Measurements from ENCODE around the gene ZIC4.

ZIC4 gene

GRCh38 chr3:147368151-147368550 is 38.2 kb downstream of the ZIC4 start:
- no peak for DNase-seq

GRCh38 chr3:147367676-147368075 is 38.7 kb downstream of the ZIC4 start:
- DNase-seq = no peak

- no peak for DNase-seq
Observed at GRCh38 chr3:147365196-147366115, 40.9 kb downstream of the ZIC4 start.

GRCh38 chr3:147364771-147365170 is 41.6 kb downstream of the ZIC4 start:
- DNase-seq = no peak

- DNase-seq = peak; percentile 16
Observed at GRCh38 chr3:147361454-147362420, 44.6 kb downstream of the ZIC4 start.

- DNase-seq = no peak
Observed at GRCh38 chr3:147360646-147361453, 45.5 kb downstream of the ZIC4 start.

- no peak for DNase-seq
Observed at GRCh38 chr3:147360051-147360439, 46.3 kb downstream of the ZIC4 start.

GRCh38 chr3:147359177-147360050 is 46.9 kb downstream of the ZIC4 start:
- DNase-seq = no peak

- DNase-seq = no peak
Observed at GRCh38 chr3:147358144-147358992, 48.0 kb downstream of the ZIC4 start.

GRCh38 chr3:147356909-147357900 is 49.1 kb downstream of the ZIC4 start:
- no peak for DNase-seq

- no peak for DNase-seq
Observed at GRCh38 chr3:147356145-147356908, 50.0 kb downstream of the ZIC4 start.

- DNase-seq = no peak
Observed at GRCh38 chr3:147355753-147356090, 50.6 kb downstream of the ZIC4 start.

- DNase-seq = no peak
Observed at GRCh38 chr3:147355084-147355752, 51.1 kb downstream of the ZIC4 start.

GRCh38 chr3:147354623-147355022 is 51.7 kb downstream of the ZIC4 start:
- no peak for DNase-seq

GRCh38 chr3:147351301-147351700 is 55.0 kb downstream of the ZIC4 start:
- no peak for DNase-seq

- no peak for DNase-seq
Observed at GRCh38 chr3:147348976-147349375, 57.4 kb downstream of the ZIC4 start.

- DNase-seq = no peak
Observed at GRCh38 chr3:147343926-147344325, 62.4 kb downstream of the ZIC4 start.

GRCh38 chr3:147341727-147342126 is 64.6 kb downstream of the ZIC4 start:
- DNase-seq = no peak
